GM18870 (cell line): ENCODE measurements around the gene DPP3.
"Not testable (repeated sequence)": the region's sequence is repeated elsewhere in the genome, so short reads cannot be mapped to it uniquely, and the experiment has no call there.

Experiments used
- ATAC-seq: cut with Tn5 transposase; IDR thresholded peaks from one replicate; pipeline ENCODE4 v1.9.1; 2021; ENCODE audit warnings: moderate library complexity; ENCODE audit not compliant: unreplicated experiment

DPP3 gene

DNA sequence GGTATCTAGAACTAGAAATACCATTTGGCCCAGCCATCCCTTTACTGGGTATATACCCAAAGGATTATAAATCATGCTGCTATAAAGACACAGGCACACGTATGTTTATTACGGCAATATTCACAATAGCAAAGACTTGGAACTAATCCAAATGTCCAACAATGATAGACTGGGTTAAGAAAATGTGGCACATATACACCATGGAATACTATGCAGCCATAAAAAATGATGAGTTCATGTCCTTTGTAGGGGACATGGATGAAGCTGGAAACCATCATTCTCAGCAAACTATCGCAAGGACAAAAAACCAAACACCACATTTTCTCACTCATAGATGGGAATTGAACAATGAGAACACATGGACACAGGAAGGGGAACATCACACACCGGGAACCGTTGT lies 16.1 kb upstream of the DPP3 start:
- ATAC-seq = not testable (repeated sequence)

DNA sequence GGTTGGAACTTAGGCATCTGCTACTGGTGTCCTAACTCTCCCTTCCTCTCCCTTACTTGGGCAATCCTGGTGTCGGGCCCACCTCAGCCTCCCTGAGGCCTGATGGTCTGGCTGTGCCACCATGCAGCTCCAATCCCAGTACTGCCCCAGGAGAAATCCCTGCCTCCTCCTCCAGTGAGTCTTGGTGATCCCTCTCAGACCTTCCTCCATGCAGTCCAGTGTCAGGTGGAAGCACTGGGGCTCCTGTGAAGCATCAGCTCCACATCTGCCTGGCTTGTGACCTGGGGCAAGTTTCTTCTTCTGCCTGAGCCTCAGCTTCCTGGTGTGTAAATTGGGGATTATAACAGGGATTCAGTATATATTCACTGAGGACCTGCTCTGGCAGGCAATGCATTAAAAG lies 15.3 kb upstream of the DPP3 start:
- ATAC-seq = no peak

DNA sequence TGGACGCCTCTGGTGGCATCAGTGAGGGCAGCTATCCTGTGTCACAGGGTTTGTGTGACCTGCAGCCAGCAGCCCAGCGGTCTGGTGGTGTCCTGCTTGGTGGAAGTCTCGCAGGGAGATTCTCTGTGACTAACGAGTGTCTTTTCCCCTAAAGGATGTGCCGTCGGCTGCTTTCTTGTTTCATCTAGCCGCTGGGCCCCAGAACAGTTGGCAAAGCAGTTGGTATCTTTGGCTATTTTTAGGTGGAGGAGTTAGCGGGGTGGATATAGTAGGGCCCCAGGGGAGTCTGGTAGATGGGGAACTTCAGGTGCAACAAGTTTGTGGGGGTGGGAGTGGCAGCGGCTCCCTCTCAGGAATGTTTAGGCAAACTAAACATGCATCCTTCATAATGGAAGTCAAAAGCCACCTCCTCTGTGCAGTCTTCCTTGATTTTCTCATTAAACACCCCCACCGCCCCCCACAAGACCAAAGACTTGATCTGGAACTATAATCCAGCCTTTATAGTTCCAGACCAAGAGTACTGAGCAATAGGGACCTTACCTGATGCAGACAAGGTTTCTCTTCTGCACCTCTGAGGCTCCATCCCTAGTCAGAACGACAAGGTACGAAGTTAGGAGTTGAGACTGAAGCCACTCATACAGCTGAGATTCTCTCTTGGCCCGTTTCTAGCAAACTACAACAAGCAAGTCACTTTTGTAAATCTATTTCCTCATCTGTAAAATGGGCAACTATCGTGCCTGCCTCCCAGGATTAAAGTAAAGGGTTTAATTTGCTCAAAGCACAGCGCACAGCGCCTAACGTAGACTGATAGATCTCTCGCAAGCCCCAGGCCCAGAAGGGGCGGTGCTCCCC lies 14.6 kb upstream of the DPP3 start:
- no peak for ATAC-seq

DNA sequence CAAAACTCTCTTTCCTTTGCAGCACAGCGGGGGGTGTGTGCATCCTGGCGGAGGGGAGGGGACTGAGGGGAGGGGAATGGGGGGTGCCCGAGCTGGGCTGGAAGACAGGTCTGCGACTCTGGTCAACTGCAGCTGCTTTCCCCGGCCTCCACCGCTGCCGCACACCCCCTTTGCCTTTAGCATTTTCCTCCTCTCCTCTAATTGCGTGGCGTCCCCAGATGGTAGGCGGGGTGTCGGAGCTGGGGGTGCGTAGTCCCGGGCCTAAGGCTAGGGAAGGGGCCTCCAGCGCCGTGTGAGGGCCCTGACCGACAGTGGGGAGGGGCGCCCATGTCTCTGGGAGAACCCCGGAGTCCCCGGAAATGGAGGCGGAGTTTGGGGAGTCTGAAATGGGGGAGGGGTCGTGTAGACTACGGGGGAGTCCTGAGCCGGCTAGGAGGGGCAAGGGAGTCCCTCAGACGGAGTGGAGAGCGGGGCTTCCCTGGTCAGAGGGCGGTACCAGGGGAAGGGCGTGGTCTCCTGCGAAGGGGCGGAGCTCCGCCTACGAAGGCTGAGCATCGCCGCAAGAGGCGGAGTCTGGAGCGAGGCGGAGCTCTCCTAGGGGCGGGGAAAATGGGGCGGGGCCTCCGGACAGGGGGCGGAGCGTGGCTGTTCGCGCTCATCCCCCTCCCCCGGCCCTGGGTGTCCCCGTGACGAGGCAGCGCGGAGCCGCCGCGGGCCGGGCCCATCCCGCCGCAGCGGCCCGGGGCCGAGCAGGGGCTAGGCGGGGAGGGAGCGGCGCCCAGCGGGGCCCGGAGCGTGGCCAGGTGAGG lies 13.8 kb upstream of the DPP3 start, which contains the start of gene PELI3:
TSS of gene PELI3 (plus strand) at position 681 of the 809 bp plus-strand sequence. CDS start 1,224 bp downstream, outside the sequence.
- ATAC-seq = peak; percentile 51

DNA sequence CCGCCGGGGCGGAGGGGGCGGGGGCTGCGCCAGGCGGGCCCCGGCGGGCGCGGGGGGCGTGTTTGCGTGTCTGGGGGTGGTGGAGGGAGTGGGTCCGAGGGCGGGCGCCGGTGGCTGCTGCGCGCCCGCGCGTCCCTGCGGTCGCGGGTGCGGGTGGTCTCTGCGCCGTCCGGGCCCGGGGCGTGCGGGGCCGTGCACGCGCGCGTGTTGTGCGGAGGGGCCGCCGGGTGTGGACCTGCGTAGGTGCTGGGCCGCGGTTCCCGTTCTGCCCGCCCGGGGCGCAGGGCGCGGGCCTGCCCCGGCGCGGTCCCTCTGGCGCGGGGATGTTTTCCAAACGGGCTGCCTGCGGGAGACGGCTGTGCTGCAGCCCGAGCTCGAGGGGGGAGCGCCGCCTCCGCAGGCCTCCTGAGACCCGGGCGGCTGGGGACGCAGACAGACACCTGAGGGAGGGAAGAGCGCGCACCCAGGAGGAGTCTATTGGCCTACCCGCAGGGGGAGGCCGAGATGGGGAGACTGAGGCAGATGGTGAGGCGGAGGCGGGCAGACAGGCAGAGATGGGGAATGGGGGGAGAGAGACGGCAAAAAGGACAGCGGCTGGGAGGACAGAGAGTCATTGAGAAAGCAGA lies 13.1 kb upstream of the DPP3 start:
- peak; percentile 17 for ATAC-seq

DNA sequence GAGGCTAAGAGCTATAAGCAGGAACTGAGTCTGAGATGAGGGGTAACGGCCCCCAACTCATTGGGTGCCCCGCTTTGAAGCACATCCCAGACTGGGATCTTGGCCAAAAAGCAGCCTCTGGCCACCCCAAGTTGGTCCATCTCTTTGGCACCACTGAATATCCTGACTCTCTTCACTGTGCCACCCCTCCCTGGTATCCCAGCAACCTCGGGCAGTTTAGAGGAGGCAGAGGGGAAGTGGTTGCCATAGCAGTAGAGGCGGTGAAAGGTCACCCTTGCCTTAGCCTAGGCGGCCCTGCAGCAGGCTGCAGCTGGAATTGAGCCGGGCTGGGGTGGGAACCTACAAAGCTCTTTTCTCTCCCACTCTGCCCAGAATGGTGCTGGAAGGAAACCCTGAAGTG lies 12.5 kb upstream of the DPP3 start:
- no peak for ATAC-seq

DNA sequence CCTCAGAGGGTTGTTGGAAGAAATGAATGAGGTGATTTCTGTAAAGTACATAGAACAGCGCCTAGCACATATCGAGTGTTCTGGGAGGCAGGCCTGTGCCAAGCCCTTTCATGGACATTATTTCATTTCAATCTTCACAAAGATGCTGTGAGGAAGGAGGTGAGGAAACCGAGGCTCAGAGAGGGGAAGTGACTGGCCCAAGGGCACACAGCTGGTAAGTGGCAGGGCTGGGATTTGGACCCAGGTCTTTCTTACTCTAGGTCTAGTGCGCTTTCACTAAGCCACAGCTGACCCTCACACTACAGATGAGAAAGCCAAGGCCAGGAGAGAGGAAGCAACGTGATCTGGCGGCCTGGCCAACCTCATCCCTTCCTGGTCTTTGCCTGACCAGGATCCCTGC lies 11.5 kb upstream of the DPP3 start:
- no peak for ATAC-seq

DNA sequence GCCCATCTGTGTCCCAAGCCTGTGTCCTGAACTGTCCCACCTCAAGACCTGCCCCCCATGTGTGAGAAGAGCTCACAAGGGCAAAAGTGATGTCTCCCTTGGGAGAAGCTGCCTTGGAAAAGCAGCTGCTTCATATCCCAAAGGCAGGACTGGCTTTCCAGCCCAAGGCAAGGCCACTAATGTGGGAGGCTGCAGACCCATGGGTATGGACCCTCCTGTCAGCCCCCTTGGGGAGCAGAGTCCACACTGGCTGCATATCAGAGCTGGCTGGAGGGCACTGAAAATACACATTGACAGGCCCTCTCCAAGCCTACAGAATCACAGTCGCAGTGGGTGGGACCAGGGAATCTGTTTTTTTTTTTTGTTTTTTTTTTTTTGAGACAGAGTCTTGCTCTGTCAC lies 10.8 kb upstream of the DPP3 start:
- no peak for ATAC-seq

DNA sequence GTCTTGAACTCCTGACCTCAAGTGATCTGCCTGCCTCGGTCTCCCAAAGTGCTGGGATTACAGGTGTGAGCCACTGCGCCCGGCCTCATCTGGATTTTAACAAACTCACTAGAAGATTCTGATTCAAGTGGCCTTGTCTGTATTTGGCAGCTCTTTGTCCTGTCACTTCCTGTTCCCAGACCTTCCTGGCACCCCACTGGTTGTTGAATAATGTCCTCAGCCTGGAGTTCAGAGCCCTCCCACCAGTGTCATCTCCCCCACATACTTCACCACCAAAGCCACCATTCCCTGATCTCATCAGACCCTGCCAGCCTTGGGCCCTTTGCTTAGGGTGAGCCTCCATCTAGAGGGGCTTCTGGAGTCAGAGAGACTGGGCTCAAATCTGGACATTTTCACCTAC lies 10.2 kb upstream of the DPP3 start:
- no peak for ATAC-seq

DNA sequence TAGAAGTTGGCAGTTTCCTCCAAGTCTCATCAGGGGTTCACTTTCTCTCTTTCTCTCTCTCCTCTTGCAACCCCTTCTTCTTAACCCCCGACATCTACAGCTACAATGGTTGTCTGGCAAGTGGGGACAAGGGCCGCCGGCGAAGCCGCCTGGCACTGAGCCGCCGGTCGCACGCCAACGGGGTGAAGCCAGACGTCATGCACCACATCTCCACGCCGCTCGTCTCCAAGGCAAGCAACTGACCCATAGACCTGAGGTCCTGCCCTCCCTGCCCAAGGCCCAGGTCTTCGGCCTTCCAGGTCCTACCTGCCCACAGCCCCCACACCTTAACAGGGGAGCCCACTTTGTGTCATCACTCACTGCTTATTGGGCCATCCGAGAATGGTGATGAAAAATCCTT lies 9.1 kb upstream of the DPP3 start:
- ATAC-seq = no peak

DNA sequence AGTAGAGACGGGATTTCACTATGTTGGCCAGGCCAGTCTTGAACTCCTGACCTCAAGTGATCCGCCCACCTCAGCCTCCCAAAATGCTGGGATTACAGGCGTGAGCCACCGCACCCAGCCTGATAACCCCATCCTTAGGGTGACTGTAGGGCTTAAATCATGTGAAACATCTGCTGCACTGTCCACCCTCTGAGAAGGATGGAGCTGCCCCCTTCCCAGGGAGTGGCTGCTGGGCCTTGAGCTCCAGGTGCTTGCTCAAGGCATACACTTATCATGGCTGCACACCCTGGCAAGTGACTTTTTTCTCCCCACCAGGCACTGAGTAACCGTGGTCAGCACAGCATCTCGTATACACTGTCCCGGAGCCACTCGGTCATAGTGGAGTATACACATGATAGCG lies 8.2 kb upstream of the DPP3 start:
- no peak for ATAC-seq

DNA sequence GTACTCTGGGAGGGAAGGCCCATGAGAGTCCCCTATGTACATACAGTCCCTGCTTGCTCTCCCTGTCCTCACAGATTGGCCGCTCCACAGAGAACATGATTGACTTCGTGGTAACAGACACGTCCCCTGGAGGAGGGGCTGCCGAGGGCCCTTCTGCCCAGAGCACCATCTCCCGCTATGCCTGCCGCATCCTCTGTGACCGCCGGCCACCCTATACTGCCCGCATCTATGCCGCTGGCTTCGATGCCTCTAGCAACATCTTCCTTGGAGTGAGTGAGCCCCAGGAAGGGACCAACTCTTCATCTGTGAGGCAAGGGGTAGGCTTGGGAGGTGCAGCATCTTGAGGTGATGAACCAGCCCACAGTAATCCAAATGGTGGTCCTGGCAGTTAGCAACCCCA lies 7.1 kb upstream of the DPP3 start:
- no peak for ATAC-seq

DNA sequence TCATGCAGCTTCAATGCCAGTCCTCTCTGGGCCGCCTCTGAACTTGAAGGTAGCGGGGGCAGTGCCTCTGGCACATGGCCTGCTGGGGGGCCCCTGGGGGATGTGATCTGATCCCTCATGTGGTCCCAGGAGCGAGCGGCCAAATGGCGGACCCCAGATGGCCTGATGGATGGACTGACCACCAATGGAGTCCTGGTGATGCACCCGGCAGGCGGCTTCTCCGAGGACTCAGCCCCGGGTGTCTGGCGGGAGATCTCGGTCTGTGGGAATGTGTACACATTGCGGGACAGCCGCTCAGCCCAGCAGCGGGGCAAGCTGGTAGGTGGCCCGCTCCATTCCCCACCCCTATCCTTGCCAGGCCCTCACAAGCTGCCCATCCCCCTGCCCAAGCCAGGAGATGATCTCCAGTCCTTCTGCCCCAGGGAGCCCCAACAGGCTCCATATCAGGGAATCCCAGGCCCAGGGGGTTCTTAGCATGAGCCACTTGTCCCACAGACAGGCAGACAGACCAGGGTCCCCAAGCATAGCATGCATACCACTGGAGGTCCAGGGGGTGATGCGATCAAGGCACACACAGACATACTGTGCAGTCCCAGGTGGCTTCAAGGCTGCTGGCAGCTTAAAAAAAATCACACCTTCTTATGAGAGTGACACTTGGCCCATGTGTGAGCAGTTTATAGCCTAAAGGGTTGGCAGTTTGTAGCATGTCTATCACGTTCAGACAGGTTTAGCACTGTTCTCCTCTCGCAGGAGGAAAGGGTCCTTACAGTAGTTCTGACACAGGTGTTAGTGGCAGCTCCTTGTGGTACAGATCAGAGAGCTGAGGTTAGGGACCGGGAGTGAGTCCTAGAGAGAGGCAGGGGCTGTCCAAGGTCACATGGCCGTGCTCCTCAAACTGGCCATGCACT lies 6.4 kb upstream of the DPP3 start:
- no peak for ATAC-seq

DNA sequence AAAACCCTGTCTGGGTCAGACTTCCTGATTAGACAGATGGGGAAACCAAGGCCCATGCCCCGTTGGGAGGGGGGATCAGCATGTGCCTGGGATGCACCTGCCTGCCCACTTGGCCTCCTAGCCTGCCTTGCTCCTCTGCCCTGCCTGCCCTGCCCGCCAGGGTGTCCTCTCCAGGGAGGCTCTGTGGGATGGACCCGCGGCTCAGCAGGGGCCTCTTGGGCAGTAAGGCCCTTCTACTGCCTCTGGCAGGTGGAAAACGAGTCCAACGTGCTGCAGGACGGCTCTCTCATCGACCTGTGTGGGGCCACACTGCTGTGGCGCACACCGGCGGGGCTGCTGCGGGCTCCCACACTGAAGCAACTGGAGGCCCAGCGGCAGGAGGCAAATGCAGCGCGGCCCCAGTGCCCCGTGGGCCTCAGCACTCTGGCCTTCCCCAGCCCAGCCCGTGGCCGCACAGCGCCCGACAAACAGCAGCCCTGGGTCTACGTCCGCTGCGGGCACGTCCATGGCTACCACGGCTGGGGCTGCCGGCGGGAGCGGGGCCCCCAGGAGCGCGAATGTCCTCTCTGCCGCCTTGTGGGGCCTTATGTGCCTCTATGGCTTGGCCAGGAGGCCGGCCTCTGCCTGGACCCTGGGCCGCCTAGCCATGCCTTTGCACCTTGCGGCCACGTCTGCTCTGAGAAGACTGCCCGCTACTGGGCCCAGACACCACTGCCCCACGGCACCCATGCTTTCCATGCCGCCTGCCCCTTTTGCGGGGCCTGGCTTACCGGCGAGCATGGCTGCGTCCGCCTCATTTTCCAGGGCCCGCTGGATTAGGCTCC lies 4.7 kb upstream of the DPP3 start:
- ATAC-seq = no peak

DNA sequence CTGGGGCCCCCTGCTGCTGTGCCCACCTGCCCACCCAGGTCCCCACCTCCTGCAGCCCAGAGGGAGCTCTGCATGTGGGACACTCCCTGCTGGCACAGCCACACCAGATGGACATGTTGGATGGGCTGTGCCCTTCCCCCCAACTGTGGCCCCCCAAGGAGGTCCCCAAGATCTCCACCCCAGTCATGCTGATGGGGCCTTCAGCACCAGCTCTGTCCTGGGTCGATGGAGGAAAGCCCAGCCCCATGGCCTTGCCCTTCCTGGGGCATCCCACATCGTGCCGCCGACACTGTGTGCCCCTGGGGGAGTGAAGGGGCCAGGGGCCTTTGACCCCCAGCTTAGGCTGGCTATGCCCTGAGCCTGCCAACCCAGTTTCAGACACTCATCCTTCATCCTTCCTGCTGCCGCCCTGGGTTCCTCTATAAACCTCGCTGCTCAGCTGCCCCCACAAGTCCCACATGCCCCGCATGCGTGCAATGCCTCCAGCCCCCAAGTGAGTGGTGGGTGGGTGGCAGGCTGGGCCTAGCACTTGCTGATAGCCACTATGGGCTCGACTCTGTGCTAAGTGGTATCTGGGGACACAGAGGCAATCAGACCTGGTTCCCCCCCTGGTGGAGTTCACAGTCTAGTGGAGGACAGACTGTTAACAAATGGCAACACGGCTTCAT lies 3.9 kb upstream of the DPP3 start:
- no peak for ATAC-seq

DNA sequence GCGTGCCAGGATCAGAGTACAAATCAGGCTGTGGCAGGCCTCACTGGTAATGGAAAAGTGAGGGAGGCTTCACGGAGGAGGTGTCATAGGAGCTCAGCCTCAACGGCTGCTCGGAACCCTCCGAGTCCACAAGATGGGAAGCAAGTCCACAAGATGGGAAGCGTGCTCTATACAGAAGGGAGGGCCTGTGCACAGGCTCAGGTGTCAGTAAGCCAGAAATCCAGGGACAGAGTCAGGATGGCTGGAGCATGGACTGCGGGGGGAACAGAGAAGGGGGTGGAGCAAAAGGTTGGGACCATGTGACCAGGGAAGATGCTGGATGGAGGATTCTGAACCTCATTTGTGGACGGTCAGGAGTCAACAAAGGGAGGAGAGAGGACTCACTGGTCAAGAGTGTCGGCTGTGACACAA lies 3.4 kb upstream of the DPP3 start:
- ATAC-seq = no peak

DNA sequence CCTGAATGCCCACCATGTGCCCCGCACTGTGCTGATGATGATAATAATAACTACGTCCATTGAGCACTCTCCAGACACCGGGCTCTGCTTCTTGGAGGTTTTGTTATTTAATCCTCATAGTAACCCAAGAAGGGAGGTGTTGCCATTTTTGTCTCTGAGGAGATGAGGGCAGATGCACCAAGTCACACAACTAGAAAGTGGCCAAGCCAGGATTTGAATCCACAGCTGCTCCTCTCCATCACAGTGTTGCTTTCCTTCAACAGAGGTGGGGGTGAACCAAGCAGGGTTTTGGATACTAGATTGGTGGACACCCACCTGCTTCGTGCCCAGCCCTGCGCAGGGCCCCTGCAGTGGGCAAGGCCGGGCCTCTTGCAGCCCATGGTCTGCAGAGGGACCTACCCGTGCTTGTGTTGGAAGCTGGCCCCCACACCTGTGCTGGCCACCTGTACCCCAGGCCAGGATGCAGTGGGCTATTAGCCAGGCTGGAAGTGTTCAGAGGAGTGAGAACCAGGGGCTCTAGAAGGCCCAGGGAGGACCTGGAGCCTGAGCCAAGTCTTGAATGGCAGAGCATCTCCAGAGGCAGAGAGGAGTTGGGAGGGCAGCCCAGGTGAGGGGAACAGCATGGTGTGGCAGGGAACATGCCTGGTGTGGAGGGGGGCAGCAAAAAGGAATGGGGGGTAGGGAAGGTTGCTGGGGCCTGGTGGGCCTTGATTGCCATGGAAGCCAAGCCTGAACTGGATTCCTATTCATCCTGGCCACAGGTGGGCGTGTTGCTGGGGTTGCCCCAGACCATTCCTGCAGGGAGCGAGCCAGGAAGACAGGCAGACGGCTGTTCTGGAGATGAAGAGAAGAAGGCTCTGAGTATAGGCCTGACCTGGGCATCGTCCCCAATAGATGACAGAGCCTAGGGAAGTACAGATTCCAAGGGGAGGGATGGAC lies 2.7 kb upstream of the DPP3 start:
- no peak for ATAC-seq

DNA sequence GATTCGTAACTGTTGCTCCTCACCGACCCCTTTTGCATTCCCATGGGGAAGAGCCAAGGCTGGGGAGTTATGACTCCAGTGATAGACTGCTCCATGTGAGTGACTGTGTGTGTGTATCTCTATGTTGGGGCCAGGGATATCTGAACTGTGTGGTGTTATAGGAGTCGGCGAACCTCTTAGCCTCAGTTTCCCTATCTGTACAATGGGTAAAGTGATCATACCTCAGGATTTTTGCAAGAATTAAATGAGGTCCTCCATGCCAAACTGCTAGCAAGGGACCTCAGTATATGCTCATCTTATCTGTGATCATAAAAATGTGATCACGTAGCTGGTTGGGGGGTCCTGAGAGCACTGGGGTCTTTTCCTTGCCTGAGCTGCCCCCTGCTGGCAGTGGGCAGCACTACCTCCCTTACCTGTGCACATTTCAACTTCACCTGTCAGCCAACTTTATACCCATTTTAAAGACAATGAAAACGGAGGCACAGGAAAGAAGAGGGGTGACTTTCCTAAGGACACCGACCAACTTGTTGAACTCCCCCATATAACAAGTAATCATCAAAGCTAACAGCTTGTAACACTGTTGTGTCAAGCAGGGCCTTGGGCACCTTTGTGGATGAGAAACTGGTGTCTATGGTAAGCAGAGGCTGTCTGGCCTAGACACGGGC lies 1.4 kb upstream of the DPP3 start:
- no peak for ATAC-seq
